SU-DHL-6 (cell line): ENCODE data around the gene TWIST2.

Experiments used
- CTCF ChIP-seq: fragments of 200-600 bp; sonication (generic); IDR thresholded peaks from one replicate; pipeline ENCODE4 v1.5.1; 2017; ENCODE audit warnings: antibody characterized with exemption, mild to moderate bottlenecking, low read length, moderate library complexity; ENCODE audit not compliant: insufficient read depth, poor library complexity, severe bottlenecking
- EZH2phosphoT487 ChIP-seq: fragments of 200-600 bp; sonication (generic), shearing (Covaris generic); conservative IDR thresholded peaks from 2 replicates; pipeline ENCODE4 v1.6.1; 2018; ENCODE audit warnings: mild to moderate bottlenecking, antibody characterized with exemption, low read length, moderate library complexity, mixed read lengths

DNA sequence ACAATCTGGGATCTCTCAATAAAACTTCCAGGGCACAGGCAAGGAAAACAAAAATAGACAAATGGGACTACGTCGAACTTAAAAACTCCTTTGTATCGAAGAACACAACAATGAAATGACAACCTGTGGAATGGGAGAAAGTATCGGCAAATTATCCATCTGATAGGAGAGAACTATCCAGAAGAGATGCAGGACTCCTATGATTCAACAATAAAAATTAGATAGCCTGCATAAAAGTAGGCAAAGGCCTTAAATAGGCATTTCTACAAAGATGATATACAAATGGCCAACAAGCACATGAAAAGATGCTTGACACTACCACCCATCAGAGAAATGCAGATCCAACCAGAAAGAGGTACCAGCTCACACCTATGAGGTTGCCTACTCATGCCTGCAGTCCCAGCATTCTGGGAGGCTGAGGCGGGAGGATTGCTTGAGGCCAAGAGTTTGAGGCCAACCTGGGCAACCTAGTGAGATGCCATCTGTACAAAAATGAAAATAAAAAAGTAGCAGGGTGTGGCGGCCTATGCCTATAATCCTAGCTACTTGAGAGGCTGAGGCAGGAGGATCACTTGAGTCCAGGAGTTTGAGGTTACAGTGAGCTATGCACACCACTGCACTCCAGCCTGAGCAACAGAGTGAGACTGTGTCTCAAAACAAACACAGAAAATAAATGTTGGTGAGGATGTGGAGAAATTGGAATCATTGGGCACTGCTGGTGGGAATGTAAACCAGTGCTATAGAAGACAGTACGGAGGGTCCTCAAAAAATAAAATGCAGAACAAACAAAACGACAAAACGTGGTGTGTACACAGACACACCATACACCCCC is 21.6 kb downstream of the TWIST2 start:
- TF ChIP-seq CTCF: no peak
- TF ChIP-seq EZH2phosphoT487: no peak
